Hematopoietic multipotent progenitor cell treated with erythropoietin and hydrocortisone succinate and interleukin-3 and kit ligand, for 15 days (in vitro differentiated cells): ENCODE data around the gene NAP1L4.
"Not testable (repeated sequence)": the region's sequence is repeated elsewhere in the genome, so short reads cannot be mapped to it uniquely, and the experiment has no call there.

Experiments used
- DNase-seq: peaks from one replicate; pipeline ENCODE4 v3.0.0-alpha.2; 2015; ENCODE audit warnings: low spot score

Gene NAP1L4

DNA sequence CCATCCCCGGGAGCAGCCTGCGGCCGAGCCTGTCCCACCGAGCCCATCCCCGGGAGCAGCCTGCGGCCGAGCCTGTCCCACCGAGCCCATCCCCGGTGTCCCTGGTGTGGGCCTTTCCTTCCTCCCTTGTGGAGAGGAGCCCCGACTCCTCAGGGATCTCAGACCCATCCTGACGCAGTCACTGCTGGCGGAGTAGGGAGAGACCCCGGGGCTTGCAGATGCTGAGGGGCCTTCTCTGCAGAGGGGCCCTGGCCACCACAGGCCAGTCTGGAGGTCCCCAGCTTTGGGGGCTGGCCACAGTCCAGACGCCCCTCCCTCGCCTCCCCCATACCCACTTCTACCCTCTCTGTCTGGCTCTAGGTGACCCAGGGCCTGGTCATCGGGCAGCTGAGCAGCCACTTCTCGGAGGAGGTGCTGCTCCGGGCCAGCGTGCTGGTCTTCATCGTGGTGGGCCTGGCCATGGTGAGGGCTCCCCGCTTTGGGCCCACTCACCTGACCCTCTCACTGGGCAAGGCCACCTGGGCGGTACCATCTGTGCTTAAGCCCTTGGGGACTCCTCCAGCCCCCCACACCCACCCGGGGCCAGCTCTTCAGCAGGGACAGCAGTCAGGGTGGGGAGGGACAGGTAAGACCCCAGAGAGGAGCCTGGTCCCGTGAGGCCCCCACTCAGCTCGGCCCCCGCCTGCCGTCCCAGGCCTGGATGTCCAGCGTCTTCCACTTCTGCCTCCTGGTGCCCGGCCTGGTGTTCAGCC is 70.2 kb downstream of the NAP1L4 start:
- DNase-seq: no peak

DNA sequence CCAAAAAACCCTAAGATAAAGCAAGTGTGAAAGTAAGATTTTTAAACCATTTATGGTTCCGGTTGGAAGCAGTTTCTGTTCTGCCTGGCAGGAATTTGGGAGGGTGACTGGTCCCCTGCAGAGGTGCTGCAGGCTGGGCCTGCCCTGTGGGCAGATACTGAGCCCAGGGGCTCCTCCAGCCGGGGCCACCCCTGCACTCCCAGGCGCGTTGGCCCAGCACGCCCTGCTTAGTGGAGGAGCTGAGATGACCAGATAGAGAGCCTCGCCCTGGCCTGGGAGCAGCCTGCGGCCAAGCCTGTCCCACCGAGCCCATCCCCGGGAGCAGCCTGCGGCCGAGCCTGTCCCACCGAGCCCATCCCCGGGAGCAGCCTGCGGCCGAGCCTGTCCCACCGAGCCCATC is 70.9 kb downstream of the NAP1L4 start:
- no peak for DNase-seq

DNA sequence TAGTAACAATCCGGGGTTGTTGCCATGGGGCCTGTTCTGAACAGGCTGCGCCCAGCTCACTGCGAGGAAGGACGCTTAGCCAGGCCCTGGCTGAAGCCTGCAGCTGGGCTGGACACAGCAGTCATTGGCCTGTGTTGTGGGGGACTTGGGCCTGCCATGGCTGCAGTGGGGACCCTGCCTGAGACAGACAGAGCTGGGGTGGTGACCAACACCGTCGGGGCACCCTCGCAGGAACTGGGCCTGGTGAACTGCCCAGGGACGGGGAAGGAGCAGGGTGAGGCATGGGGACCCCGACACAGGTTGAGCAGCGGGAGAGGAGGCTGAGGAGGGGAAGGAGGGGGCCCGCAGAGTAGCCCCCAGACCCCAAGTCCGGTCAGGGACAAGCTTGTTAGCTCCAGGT is 71.8 kb downstream of the NAP1L4 start:
- DNase-seq: no peak

DNA sequence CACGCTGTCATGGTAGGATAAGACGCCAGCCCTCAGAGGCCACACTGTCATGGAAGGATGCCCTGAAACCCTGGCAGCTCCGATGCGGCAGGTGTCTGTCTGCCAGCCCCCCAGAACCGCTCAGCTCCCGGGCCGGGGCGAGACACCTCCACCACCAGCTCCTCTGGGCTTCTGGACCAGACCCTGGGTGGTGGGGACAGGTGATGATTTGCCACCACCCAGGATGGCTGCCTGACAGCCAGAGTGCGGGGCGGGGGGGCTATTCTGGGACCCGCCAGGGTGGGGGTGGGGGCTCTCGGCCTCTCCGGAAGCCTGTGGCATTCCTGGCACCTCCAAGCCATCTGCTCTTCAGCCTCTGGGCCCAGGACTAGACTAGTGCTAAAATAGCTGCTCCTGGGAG is 72.3 kb downstream of the NAP1L4 start:
- DNase-seq: no peak

DNA sequence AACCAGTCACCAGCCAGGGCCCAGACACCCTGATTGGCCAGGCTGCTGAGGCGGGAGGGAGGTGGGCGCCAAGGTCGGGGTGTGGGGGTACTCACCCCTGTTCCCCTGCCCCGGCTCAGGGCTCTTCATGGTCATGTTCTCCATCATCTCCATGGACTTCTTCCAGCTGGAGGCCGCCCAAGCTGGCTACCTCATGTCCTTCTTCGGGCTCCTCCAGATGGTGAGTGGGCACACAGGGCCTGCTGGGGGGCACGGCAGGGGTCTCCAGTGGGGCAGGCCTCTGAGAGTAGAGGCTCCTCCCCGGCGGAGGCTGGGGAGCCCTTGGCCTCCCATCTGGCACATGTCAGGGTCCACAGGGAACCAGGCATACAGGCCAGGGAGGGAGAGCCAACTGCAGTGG is 72.9 kb downstream of the NAP1L4 start:
- no peak for DNase-seq

DNA sequence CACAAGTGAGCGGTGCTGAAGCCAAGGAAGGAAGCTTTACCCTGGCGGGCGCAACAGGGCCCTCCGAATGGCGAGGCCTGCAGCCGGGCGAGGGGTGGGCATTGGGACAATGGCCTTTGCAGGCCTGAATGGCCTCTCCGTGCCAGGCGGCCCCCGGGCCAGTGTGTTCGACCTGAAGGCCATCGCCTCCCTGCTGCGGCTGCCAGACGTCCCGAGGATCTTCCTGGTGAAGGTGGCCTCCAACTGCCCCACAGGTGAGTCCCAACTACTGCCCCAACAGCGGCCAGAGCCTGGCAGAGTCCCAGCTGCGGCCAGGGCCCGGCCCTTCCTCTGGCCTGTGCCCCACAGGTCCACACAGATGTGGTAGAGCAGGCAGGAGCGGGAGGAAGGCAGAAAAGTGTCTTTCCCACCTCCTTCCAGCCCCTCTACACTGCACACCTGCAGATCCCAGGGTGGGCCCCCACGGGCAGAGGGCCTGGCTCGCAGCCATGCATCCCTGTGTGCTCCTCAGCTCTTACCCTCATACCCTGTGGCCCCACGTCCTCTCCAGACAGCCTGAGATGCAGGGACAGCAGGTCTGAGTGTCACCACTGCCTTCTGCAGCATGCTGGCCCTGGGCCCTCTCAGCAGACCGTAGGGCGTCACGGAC is 74.2 kb downstream of the NAP1L4 start:
- no peak for DNase-seq

DNA sequence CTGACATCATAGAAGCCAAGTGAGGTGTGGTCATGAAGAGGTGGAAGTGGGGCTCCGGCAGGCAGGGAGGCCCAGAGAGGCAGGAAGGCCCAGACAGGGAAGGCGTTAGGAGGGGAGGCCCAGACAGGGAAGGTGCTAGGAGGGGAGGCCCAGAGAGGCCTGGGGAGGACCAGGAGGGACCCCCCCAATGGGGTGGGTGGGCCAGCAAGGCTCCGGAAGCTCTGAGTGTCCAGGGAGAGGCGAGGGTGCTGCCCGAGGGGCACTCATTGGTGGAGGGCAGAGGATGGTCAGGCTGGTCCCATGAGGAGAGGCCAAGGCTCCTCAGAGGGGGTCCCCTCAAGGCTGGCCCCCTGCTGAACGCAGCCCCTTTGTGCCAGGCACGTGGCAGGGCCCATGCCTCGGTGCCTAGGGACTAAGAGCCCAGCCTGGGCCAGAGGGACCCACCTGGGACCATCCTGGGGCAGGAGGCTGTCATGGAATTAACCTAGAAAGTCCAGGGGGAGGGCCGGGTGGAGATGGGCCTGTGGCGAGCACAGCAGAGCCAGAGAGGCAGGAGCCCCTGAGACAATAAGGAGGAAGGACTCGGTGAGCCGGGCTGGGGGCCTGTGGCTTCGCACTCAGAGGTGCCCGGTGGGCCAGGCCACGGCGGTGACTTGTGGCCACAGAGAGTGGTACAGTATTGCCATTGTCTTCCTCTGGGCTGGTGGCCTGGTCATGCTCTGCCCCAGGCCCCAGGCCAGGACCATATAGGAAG is 75.1 kb downstream of the NAP1L4 start:
- no peak for DNase-seq

DNA sequence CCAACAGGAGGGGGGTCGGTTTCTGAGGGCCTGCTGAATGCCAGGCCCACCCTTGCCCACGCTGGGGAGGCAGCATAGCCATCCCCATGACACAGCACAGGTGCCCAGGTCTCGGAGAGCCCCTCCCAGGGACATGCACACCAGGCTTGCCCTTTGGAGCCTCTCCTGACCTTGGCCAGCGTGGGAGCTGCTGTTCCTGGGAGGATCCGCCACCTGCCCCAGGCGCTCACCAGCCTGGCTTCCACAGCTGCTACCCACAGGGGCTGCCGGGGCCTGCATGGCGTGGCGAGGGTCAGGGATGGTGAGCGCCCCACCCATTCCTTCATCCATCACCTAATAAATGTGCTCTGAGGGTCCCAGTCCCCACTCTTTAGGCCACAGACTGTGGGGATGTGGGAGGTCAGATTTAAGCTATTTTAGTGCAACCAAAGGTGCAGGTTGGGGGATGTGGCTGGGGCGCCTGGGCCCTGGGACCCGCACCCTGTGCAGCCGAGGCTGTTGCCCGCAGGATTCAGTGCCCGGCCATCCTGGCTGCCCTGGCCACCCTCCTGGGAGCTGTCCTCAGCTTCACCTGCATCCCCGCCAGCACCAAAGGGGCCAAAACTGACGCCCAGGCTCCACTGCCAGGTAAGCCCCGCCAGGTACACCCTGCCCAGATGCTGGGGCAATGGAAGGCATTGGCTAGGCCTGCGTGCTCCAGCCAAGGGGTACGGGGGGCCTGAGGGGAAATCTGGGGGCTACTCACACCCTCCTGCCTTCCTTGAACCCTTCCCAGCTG is 75.8 kb downstream of the NAP1L4 start:
- no peak for DNase-seq

DNA sequence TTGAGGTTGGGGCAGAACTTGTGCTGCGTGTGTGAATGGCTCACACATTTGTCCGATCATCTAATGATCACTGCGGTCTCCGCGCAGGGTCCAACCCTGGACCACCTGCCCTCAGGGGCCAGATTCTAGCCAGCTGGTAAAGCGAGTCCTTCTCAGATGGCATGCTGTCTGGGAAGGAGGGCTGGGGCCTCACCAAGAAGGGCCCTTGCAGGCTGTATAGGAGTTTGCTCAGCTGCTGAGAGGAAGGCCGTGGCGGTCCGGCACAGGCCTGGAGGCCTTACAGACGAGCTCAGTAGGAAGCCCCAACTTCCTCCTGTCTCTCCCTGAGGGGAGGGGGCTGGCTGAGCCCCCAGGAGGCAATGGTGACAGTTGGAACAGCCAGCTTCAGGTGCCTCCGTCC is 76.7 kb downstream of the NAP1L4 start:
- no peak for DNase-seq

DNA sequence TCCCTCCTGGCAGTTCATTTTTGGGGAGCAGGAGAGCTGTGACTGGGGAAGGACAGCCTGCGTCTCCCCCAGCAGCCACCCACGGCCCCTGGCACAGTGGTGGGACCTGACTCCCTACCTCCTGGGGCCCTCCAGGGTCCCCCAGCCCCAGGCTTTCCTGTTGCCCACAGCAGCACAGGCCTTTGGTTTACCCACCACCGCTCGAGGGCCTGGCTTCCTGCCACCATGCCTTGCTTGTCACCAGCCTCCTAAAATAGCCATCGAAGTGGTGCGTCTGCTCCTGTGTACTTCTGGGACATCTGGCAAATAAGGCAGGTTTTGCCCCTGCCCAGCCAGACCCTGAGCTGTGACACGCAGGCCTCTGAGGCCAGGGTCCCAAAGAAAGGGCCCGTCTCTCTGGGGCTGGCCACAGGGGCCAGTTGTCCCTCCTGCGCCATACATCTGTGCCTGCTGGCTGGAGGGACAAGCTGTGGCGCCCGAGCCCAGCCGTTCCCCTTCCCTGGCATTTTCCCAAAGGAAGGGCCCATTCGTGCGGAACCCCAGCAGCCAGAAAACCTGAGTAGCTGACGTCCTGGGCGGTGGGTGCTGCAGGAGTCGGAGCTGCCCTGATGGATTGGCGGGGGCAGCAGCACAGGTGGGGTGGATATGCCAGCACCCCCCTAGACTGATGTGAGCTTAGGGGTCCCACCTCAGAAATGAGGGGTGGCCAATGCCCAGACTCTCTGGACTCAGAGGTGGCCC is 77.5 kb downstream of the NAP1L4 start:
- no peak for DNase-seq

DNA sequence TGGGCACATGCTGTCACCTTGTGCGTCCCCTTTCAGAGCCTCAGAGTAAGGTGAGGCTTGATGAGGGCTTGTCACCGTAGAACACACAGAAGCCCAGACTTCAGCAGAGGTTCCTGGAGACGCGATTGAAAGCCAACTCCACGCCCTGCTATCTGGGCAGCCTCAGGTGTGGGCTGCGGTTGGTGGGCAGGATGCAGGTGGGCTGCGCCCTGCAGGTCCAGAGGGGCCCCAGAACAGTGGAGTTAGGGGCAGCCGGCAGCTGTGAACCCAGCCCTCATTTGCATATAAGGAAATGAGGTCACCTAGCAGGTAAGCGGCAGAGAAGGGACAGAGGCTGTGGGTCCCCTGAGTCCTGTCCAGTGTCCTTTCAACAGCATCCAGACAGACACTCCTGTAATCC is 78.4 kb downstream of the NAP1L4 start:
- no peak for DNase-seq

DNA sequence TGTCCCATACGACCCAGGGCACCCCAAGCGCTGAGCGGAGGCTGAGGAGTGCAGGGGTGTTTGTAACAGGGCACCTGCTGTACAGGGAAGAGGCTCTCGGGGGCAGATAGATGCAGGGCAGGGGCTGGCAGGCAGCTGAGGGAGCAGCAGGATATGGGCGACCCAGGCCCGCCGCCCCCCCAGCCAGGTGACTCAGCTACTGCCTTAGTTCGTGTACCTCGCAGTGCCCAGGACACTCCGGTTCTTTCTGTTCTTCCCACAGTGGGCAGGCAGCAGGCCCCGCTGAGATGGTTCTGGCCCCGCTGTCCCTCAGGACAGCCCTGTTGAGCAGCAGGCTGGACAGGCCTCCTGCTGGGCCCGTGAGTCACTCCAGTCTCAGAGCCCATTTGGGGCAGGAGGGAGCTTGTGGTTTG is 79.1 kb downstream of the NAP1L4 start:
- DNase-seq: no peak

DNA sequence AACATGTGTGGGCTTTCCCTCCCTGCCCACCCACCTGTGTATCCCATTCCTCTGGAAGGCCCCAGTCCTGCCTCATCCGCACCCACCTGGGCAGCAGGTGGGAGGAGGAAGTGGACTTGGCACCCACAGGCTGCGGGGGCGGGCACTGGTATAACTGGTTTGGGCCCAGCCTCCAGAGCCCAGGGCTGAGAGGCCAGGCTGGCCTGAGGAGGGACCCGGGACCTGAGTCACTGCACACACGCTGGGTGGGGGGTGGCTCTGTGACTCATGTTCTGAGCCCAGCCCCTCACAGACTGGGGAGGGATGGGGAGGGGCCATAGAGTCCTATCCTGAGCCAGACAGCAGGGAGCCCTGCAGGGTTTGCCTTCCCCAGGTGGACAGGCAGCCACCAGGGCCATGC is 79.6 kb downstream of the NAP1L4 start:
- no peak for DNase-seq

DNA sequence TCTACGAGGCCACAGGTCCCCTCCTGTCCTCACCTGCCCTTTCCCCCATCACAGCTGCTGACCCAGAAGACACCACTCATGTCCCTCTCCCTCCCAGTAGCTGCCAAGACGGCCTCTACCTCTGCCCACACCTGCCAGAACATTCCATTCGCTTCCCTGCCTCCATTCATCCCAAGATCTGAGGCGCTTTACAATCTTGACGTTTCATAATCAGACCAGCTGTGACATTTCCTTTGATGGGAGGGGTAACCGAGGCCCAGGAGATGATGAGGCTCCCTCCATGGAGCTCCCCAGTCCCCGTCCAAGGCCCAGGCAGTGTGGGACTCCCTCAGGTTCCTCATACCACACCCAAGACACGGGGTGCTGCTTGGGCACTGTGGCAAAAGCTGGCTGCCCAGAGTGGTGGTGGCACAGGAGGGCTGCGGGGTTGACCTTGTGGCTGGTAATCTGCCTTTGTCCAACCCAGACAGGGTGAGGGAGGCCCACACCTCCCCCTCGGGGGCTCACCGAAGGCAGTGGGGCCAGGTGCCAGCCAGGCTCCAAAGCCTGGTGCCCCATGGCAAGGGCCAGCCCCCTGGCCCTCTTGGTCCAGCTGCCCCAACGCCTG is 80.2 kb downstream of the NAP1L4 start:
- no peak for DNase-seq

DNA sequence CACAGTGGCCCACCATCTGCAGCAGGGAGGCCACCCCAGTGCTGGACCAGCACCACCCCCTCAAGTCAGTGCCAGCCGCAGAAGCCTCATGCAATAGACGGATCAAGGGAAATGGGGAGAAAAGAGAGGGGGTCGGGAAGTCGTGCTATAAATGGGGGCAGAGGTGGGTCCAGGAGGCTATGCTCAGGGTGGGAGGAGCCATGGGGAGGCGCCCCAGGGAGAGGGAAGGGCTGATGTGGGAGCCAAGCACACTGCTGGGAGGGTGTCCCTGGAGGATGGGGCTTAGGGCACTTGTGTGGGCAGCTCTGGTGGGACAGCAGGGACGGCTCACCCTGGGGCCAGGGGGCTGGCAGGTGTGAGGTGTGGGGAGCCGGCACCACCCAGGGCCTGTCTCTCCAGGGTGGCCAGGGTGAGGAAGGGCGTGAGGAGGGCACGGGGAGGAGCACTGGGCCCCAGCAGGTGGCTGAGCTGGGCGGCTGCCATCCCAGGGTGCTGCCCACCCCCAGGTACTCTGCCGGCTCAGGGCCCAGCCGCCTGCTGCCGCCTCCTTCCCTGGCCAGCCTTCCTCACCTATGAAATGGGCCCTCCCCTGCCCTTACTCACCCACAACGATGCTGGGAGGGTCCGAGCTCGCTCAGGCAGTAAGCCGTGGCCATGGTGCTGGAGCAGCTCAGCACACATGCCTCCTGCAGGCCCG is 80.9 kb downstream of the NAP1L4 start:
- no peak for DNase-seq

DNA sequence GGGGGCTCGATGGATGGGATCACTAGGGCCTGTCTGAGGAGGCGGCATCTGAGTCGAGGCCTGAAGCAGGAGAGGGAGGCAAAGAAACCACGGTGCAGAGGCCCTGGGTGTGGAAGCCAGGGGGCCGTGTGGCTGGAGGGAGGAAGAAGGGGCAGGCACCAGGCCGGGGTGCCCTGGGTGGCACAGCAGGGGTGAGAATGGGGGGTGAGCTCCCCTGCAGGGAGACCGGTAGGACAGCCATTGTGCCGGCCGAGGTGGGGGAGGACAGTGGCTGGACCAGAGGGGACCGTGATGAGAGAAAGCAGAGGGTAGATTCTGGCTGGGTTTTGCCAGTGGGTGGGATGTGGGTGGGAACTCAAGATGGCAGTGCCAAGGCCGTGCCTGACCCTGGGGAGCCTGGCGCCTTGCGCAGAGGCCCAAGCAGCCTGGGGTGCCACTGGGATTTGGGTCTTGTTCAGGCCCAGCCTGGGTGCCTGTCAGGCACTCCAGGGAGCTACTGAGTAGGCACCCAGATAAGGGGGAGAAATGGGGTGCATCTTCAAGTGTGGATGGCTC is 81.7 kb downstream of the NAP1L4 start:
- DNase-seq: no peak

DNA sequence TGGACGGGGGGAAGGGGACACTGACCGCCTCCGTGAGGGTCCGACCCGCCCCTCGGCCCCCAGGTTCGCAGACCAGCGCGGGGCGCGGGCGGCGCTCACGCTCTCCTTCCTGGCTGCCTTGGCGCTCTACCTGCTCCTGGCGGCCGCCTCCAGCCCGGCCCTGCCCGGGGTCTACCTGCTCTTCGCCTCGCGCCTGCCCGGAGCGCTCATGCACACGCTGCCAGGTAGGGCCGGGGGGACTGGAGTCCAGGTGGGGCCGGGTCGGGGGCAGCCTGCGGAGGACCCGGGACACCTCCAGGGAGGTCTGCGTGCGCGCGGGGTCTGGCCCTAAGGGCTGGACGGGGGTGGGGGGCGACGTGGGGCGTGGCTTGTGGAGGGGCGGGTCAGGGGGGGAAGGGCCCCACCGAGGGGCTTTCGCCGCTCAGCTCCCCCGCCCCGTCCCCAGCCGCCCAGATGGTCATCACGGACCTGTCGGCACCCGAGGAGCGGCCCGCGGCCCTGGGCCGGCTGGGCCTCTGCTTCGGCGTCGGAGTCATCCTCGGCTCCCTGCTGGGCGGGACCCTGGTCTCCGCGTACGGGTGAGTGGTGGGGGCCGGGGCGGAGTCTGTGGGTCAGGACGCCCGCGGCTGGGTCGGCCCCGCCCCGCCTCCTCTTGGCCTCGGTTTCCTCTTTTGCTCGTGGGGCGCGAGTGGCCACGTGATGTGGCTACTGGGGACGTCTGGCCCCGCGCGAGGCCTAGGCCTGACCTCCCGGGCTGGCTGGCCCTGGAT is 82.8 kb downstream of the NAP1L4 start:
- DNase-seq: no peak

DNA sequence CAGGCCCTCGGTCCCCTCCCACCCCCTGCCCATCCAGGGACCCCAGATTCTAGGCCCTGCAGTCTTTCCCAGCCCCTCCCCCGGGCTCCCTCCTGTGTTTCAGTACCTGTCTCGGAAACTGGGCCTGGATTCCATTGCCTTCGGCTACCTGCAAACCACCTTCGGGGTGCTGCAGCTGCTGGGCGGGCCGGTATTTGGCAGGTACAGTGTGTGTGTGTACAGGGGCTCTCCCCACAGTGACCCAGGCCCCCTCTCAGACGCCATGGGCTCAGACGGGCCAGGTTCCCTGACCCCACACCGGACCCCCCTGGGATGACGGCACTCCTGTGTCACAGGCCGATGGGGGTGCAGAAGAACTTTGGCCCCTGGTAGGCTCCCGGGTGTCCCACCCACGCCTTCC is 84.0 kb downstream of the NAP1L4 start:
- DNase-seq: no peak

DNA sequence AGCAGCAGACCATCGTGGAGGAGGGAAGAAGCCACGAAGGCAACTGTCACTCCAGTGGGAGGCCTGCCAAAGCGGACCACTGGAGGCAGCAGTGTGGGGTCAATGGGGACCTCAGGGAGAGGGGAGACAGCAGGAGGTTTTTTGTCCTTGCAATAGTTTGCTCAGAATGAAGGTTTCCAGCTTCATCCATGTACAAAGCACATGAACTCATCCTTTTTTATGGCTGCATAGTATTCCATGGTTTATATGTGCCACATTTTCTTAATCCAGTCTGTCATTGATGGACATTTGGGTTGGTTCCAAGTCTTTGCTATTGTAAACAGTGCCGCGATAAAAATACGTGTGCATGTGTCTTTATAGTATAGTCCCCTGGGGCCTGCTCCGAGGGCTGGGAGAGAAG is 86.8 kb downstream of the NAP1L4 start:
- DNase-seq: not testable (repeated sequence)
